DOHH2 (cell line): ENCODE data around the gene TRPM4.

Experiments used
- EZH2phosphoT487 ChIP-seq: fragments of 200-600 bp; sonication (generic); IDR thresholded peaks from 2 replicates; pipeline ENCODE4 v1.6.1; 2017; ENCODE audit warnings: borderline replicate concordance, mild to moderate bottlenecking, antibody characterized with exemption, low read length, moderate library complexity, mixed read lengths
- TF ChIP-seq, protein P1 (sequence below): fragments of 200-600 bp; sonication (generic); IDR thresholded peaks from one replicate; pipeline ENCODE4 v1.5.1; 2014; ENCODE audit warnings: antibody characterized with exemption, mild to moderate bottlenecking, low read depth, low read length; ENCODE audit not compliant: poor library complexity, severe bottlenecking

DNA sequence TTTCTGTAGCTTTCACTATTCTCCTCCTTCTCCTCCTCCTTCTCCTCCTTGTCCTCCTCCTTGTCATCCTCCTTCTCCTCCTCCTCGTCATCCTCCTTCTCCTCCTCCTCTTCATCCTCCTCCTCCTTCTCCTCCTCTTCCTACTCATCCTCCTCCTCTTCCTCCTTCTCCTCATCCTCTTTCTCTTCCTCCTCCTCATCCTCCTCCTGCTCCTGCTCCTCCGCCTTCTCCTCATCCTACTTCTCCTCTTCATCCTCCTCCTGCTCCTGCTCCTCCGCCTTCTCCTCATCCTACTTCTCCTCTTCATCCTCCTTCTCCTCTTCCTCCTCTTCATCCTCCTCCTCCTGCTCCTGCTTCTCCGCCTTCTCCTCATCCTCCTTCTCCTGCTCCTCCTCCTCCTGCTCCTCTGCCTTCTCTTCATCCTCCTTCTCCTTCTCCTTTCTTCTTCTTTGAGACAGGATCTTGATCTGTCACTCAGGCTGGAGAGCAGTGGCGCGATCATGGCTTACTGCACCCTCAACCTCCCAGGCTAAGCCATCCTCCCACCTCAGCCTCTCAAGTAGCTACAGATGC, 36.3 kb downstream of the TRPM4 start:
- TF ChIP-seq, protein P1, sequence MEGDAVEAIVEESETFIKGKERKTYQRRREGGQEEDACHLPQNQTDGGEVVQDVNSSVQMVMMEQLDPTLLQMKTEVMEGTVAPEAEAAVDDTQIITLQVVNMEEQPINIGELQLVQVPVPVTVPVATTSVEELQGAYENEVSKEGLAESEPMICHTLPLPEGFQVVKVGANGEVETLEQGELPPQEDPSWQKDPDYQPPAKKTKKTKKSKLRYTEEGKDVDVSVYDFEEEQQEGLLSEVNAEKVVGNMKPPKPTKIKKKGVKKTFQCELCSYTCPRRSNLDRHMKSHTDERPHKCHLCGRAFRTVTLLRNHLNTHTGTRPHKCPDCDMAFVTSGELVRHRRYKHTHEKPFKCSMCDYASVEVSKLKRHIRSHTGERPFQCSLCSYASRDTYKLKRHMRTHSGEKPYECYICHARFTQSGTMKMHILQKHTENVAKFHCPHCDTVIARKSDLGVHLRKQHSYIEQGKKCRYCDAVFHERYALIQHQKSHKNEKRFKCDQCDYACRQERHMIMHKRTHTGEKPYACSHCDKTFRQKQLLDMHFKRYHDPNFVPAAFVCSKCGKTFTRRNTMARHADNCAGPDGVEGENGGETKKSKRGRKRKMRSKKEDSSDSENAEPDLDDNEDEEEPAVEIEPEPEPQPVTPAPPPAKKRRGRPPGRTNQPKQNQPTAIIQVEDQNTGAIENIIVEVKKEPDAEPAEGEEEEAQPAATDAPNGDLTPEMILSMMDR, result no peak
- no peak for TF ChIP-seq EZH2phosphoT487
